ENCODE measurements around the gene MOB2.

DNA sequence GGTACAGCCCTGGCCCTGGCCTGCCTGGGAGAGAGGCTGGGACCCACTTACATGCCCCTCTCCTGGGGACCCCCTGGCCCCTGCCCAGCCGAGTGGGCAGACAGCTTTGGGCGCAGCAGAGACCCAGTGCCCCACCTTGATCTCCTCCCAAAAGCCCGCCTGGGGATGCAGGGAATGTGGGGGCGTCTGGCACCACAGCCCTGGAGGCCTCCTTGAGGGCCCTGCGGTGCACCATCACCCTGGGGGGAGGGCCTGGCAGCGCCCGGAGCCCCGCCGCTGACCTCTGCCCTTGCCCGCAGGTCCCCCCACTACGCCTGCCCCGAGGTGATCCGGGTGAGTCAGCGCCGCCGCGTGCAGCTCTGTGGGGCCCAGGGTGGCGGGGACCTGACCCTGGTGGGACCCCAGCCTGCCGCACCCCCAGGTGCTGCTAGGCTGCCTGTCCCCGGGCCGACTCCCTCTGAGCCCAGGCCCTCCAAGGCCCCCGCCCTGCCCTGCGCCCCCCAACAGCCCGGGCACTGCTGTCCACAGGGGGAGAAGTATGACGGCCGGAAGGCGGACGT lies 43.7 kb downstream of the MOB2 start:
- no peak for TF ChIP-seq EZH2 (IDR thresholded peaks at IDR 0.05)
- no peak for TF ChIP-seq POLR2AphosphoS5 (IDR thresholded peaks at IDR 0.05; ENCODE audit: borderline replicate concordance, low read depth, low read length)

All from SK-N-MC (cell line).